Fibroblast of lung (primary cell): ENCODE results near the gene CCDC92. TPM values are rescaled to one million over a fixed set of nuclear protein-coding genes. Genes with fewer than 3 reads are reported as not detected.

Experiments used
- DNase-seq, 2 donors: peaks; one replicate each; pipeline versions ENCODE4 v3.0.0 to v3.0.0-alpha.2; 2010; ENCODE audit warnings: low read depth in 2 of 2
- H2AFZ ChIP-seq: 2 replicates; pipeline ENCODE4 v1.5.1; 2012; ENCODE audit warnings: low read length, control low read depth, inconsistent platforms
- H3K27ac ChIP-seq: 2 replicates; pipeline ENCODE4 v1.5.1; 2011; ENCODE audit warnings: low read length, control low read depth; ENCODE audit not compliant: insufficient read depth
- H3K27me3 ChIP-seq: 2 replicates; pipeline ENCODE4 v1.5.1; 2011; ENCODE audit warnings: mild to moderate bottlenecking, low read length; ENCODE audit not compliant: control insufficient read depth, insufficient read depth
- H3K36me3 ChIP-seq: 2 replicates; pipeline ENCODE4 v1.5.1; 2011; ENCODE audit warnings: low read length; ENCODE audit not compliant: control insufficient read depth, insufficient read depth
- H3K4me1 ChIP-seq: 2 replicates; pipeline ENCODE4 v1.5.1; 2011; ENCODE audit warnings: low read length; ENCODE audit not compliant: control insufficient read depth, insufficient read depth; ENCODE audit errors: extremely low read depth
- H3K4me2 ChIP-seq: 2 replicates; pipeline ENCODE4 v1.5.1; 2011; ENCODE audit warnings: low read length, control low read depth; ENCODE audit not compliant: insufficient read depth; ENCODE audit errors: extremely low read depth
- H3K4me3 ChIP-seq, 4 experiments: fragments of 200-600 bp in 1 of 4; sonication (generic) in 1 of 4; replicated peaks in 1 of 4; 2 replicates each; pipeline ENCODE4 v1.5.1; 2011 to 2016; ENCODE audit warnings: low read length in 4 of 4, low read depth in 3 of 4, mild to moderate bottlenecking in 3 of 4, control low read depth in 2 of 4, inconsistent platforms in 1 of 4, mixed read lengths in 1 of 4; ENCODE audit not compliant: insufficient read depth in 1 of 4; ENCODE audit errors: control extremely low read depth in 1 of 4
- H3K79me2 ChIP-seq: 2 replicates; pipeline ENCODE4 v1.5.1; 2012; ENCODE audit warnings: mild to moderate bottlenecking, low read length, inconsistent platforms; ENCODE audit not compliant: control insufficient read depth, insufficient read depth
- H3K9ac ChIP-seq: 2 replicates; pipeline ENCODE4 v1.5.1; 2011; ENCODE audit warnings: mild to moderate bottlenecking, low read length, control low read depth; ENCODE audit not compliant: insufficient read depth
- H3K9me3 ChIP-seq: 2 replicates; pipeline ENCODE4 v1.5.1; 2012; ENCODE audit warnings: low read depth, low read length; ENCODE audit not compliant: control insufficient read depth, insufficient read depth
- H4K20me1 ChIP-seq: 2 replicates; pipeline ENCODE4 v1.5.1; 2011; ENCODE audit warnings: low read length; ENCODE audit not compliant: control insufficient read depth, insufficient read depth; ENCODE audit errors: extremely low read depth
- CTCF ChIP-seq, 2 donors: IDR thresholded peaks in 1 of 2; conservative IDR thresholded peaks in 1 of 2; 1 replicate in 1 of 2; 2 replicates in 1 of 2; pipeline ENCODE4 v1.5.1; 2011 to 2012; ENCODE audit warnings: low read length in 2 of 2, control low read depth in 1 of 2, inconsistent platforms in 1 of 2, low read depth in 1 of 2, mild to moderate bottlenecking in 1 of 2
- polyA plus RNA-seq, 2 donors: library from polyadenylated mRNA; depleted of rRNA in 1 of 2; stranded (reverse) in 1 of 2; unstranded in 1 of 2; fragments of >200 nt; gene quantifications; 2 replicates each; pipeline ENCODE4 v1.2.1, GENCODE V29; 2011 to 2012; ENCODE audit warnings: missing spikeins in 1 of 2
- total RNA-seq: library from RNA; depleted of rRNA; stranded (reverse); fragments of >200 nt; gene quantifications from 2 replicates; pipeline ENCODE4 v1.2.1, GENCODE V29; 2014

CCDC92 gene
- total and polyA plus RNA-seq, 2 donors (not counting 1 experiment from before 2014, with no cell fraction given), result 13.2 to 42.3 TPM

- H3K4me3 ChIP-seq, result no peak overlapping the region
- no peaks in the 10 kb centered on the region for H3K4me1 ChIP-seq
- TF ChIP-seq CTCF (conservative IDR thresholded peaks at IDR 0.05 in 1 of 2, IDR thresholded peaks at IDR 0.05 in 1 of 2; ENCODE audit: low read depth in 1 of 2, low read length in 2 of 2), result no peak
- H3K9me3 ChIP-seq, result no peaks in the 10 kb centered on the region
- peaks cover 4% of the 10 kb centered on the region for H3K27me3 ChIP-seq
- H3K9ac ChIP-seq, result no peak overlapping the region
- no peaks in the 10 kb centered on the region for H3K79me2 ChIP-seq
- H3K4me2 ChIP-seq, result no peak overlapping the region
- no peaks in the 10 kb centered on the region for H3K36me3 ChIP-seq
- no peak overlapping the region for H2AFZ ChIP-seq
- H3K27ac ChIP-seq, result no peak overlapping the region
- no peak for DNase-seq
- H4K20me1 ChIP-seq, result no peaks in the 10 kb centered on the region
Observed at GRCh38 chr12:123886258-123886657, 86.4 kb downstream of the CCDC92 start.

Other genes with a start within 250 kb of the CCDC92 start
- 0.26 and 0.33 TPM in 2 replicates for gene DNAH10, start 210.5 kb downstream of the CCDC92 start, total RNA-seq
- gene DNAH10, start 210.5 kb downstream of the CCDC92 start, polyA plus RNA-seq, result 0.06 and 0.12 TPM in 2 replicates
- gene ZNF664, start 384 bp upstream of the CCDC92 start, total RNA-seq, result 43.9 and 46.0 TPM in 2 replicates
- 44.1 and 55.1 TPM in 2 replicates for gene ZNF664, start 384 bp upstream of the CCDC92 start, polyA plus RNA-seq